ENCODE data around the gene ELL2.
A peak's percentile ranks its signal among the peaks of the same experiment; 100 is the strongest.

Gene ELL2
- total RNA-seq, result 17.4 to 19.6 reads per million in 2 donors

GRCh38 chr5:95961617-95962474, at the start of gene ELL2:
Gene ELL2, minus strand, starts transcription at chr5:95961851. Its CDS starts 130 bp downstream, at chr5:95961721.
- DNase-seq, result peak; percentile 94

GRCh38 chr5:96008987-96009647, 47.5 kb upstream of the ELL2 start:
- DNase-seq, result no peak

GRCh38 chr5:96008487-96008886, 46.8 kb upstream of the ELL2 start:
- no peak for DNase-seq

GRCh38 chr5:96007051-96007450, 45.4 kb upstream of the ELL2 start:
- no peak for DNase-seq

GRCh38 chr5:96006291-96006690, 44.6 kb upstream of the ELL2 start:
- DNase-seq, result no peak

- no peak for DNase-seq
These were observed 43.1 kb upstream of the ELL2 start for GRCh38 chr5:96004754-96005153.

GRCh38 chr5:96004087-96004486, 42.4 kb upstream of the ELL2 start:
- no peak for DNase-seq

- DNase-seq, result no peak
These were observed 39.6 kb upstream of the ELL2 start for GRCh38 chr5:96001262-96001661.

- DNase-seq, result no peak
These were observed 38.7 kb upstream of the ELL2 start for GRCh38 chr5:96000308-96000707.

GRCh38 chr5:95996904-95997723, 35.5 kb upstream of the ELL2 start:
- DNase-seq, result no peak

GRCh38 chr5:95995962-95996489, 34.4 kb upstream of the ELL2 start:
- DNase-seq, result no peak

- no peak for DNase-seq
These were observed 32.1 kb upstream of the ELL2 start for GRCh38 chr5:95993776-95994175.

- no peak for DNase-seq
These were observed 31.6 kb upstream of the ELL2 start for GRCh38 chr5:95993266-95993665.

- no peak for DNase-seq
These were observed 27.8 kb upstream of the ELL2 start for GRCh38 chr5:95989283-95990048.

GRCh38 chr5:95988877-95989276, 27.2 kb upstream of the ELL2 start:
- DNase-seq, result no peak

GRCh38 chr5:95988094-95988493, 26.4 kb upstream of the ELL2 start:
- DNase-seq, result no peak

GRCh38 chr5:95986937-95987520, 25.4 kb upstream of the ELL2 start:
- DNase-seq, result no peak

GRCh38 chr5:95986001-95986400, 24.4 kb upstream of the ELL2 start:
- DNase-seq, result no peak

GRCh38 chr5:95985249-95985648, 23.6 kb upstream of the ELL2 start:
- no peak for DNase-seq

GRCh38 chr5:95984287-95984938, 22.8 kb upstream of the ELL2 start:
- no peak for DNase-seq

- DNase-seq, result no peak
These were observed 21.9 kb upstream of the ELL2 start for GRCh38 chr5:95983509-95983908.

Measured in activated gamma-delta T cell (primary cell).